Hepatic stellate cell (primary cell): ENCODE measurements around the gene INPP5A.
A peak's percentile ranks its signal among the peaks of the same experiment; 100 is the strongest.

ENCODE experiments used
- DNase-seq: peaks from one replicate; pipeline ENCODE4 v3.0.0; 2011; ENCODE audit warnings: low spot score

The INPP5A gene

GRCh38 chr10:132743196-132743924, 205.8 kb downstream of the INPP5A start:
- peak; percentile 53 for DNase-seq

- DNase-seq, result no peak
Observed at GRCh38 chr10:132743925-132744490, 206.4 kb downstream of the INPP5A start.

- DNase-seq, result no peak
Observed at GRCh38 chr10:132744839-132745238, 207.3 kb downstream of the INPP5A start.

GRCh38 chr10:132745511-132745910, 207.9 kb downstream of the INPP5A start:
- no peak for DNase-seq

- DNase-seq, result no peak
Observed at GRCh38 chr10:132745971-132746370, 208.4 kb downstream of the INPP5A start.

GRCh38 chr10:132746386-132746785, 208.8 kb downstream of the INPP5A start:
- DNase-seq, result no peak

- DNase-seq, result no peak
Observed at GRCh38 chr10:132746801-132747625, 209.4 kb downstream of the INPP5A start.

- no peak for DNase-seq
Observed at GRCh38 chr10:132748135-132748534, 210.5 kb downstream of the INPP5A start.

GRCh38 chr10:132748545-132749370, 211.2 kb downstream of the INPP5A start:
- DNase-seq, result no peak

- no peak for DNase-seq
Observed at GRCh38 chr10:132749371-132749795, 211.8 kb downstream of the INPP5A start.

- DNase-seq, result no peak
Observed at GRCh38 chr10:132750936-132751335, 213.3 kb downstream of the INPP5A start.

GRCh38 chr10:132752378-132752777, 214.8 kb downstream of the INPP5A start:
- no peak for DNase-seq

- no peak for DNase-seq
Observed at GRCh38 chr10:132752961-132753360, 215.4 kb downstream of the INPP5A start.

- no peak for DNase-seq
Observed at GRCh38 chr10:132753596-132753995, 216.0 kb downstream of the INPP5A start.

- DNase-seq, result no peak
Observed at GRCh38 chr10:132754071-132754470, 216.5 kb downstream of the INPP5A start.

- no peak for DNase-seq
Observed at GRCh38 chr10:132755166-132755711, 217.7 kb downstream of the INPP5A start.

- DNase-seq, result no peak
Observed at GRCh38 chr10:132756591-132756990, 219.0 kb downstream of the INPP5A start.

GRCh38 chr10:132757171-132757570, 219.6 kb downstream of the INPP5A start:
- DNase-seq, result no peak

- no peak for DNase-seq
Observed at GRCh38 chr10:132758865-132759264, 221.3 kb downstream of the INPP5A start.

GRCh38 chr10:132761395-132762060, 223.9 kb downstream of the INPP5A start:
- DNase-seq, result no peak

- DNase-seq, result no peak
Observed at GRCh38 chr10:132762267-132762666, 224.7 kb downstream of the INPP5A start.
